Liver (tissue), 9 donors: ENCODE measurements around the gene SPATA4. TPM values are rescaled to one million over a fixed set of nuclear protein-coding genes. Genes with fewer than 3 reads are reported as not detected.

Experiments used
- DNase-seq: peaks from one replicate; pipeline ENCODE4 v3.0.0-alpha.2; 2017; ENCODE audit warnings: low spot score
- H3K27ac ChIP-seq, 2 donors: one replicate each; pipeline ENCODE4 v1.7.0; 2013; ENCODE audit warnings: inconsistent platforms in 2 of 2, low read length in 2 of 2, control low read depth in 1 of 2, low read depth in 1 of 2, mild to moderate bottlenecking in 1 of 2
- H3K27me3 ChIP-seq, 4 donors: one replicate each; pipeline versions ENCODE4 v1.6.1 to v1.7.0; 2013; ENCODE audit warnings: low read length in 3 of 4, inconsistent platforms in 1 of 4, mild to moderate bottlenecking in 1 of 4, moderate library complexity in 1 of 4; ENCODE audit not compliant: control insufficient read depth in 4 of 4, insufficient read depth in 4 of 4
- H3K36me3 ChIP-seq, 4 donors: one replicate each; pipeline versions ENCODE4 v1.6.1 to v1.7.0; 2013; ENCODE audit warnings: low read length in 3 of 4, mild to moderate bottlenecking in 3 of 4, low read depth in 1 of 4, moderate library complexity in 1 of 4; ENCODE audit not compliant: control insufficient read depth in 4 of 4, insufficient read depth in 3 of 4
- H3K4me1 ChIP-seq, 4 donors: one replicate each; pipeline versions ENCODE4 v1.6.1 to v1.7.0; 2013; ENCODE audit warnings: low read length in 3 of 4, mild to moderate bottlenecking in 3 of 4, moderate library complexity in 1 of 4; ENCODE audit not compliant: control insufficient read depth in 4 of 4, insufficient read depth in 4 of 4
- H3K4me3 ChIP-seq, 3 donors: one replicate each; pipeline versions ENCODE4 v1.6.1 to v1.7.0; 2013; ENCODE audit warnings: low read length in 3 of 3, control low read depth in 1 of 3, low read depth in 1 of 3, mild to moderate bottlenecking in 1 of 3
- H3K9ac ChIP-seq, 2 donors: one replicate each; pipeline ENCODE4 v1.7.0; 2013; ENCODE audit warnings: low read length in 2 of 2, mild to moderate bottlenecking in 2 of 2, moderate library complexity in 2 of 2, control low read depth in 1 of 2, low read depth in 1 of 2
- H3K9me3 ChIP-seq, 4 donors: one replicate each; pipeline versions ENCODE4 v1.6.1 to v1.7.0; 2013; ENCODE audit warnings: low read length in 3 of 4; ENCODE audit not compliant: control insufficient read depth in 4 of 4
- EGR1 ChIP-seq, 2 donors: IDR thresholded peaks; 2 replicates each; pipeline ENCODE4 v1.6.1; 2016 to 2018; ENCODE audit warnings: antibody characterized with exemption in 2 of 2, low read depth in 2 of 2
- FOXA1 ChIP-seq: IDR thresholded peaks from 2 replicates; pipeline ENCODE4 v1.6.1; 2016; ENCODE audit warnings: antibody characterized with exemption
- FOXA2 ChIP-seq: IDR thresholded peaks from 2 replicates; pipeline ENCODE4 v1.6.1; 2016; ENCODE audit warnings: antibody characterized with exemption
- HNF4A ChIP-seq, 2 donors: conservative IDR thresholded peaks; 2 replicates each; pipeline ENCODE4 v1.6.1; 2016; ENCODE audit warnings: antibody characterized with exemption in 2 of 2, mild to moderate bottlenecking in 2 of 2
- HNF4G ChIP-seq: IDR thresholded peaks from 2 replicates; pipeline ENCODE4 v1.6.1; 2016; ENCODE audit warnings: antibody characterized with exemption
- JUND ChIP-seq, 2 donors: IDR thresholded peaks; 2 replicates each; pipeline ENCODE4 v1.6.1; 2016; ENCODE audit warnings: antibody characterized with exemption in 2 of 2
- RAD21 ChIP-seq, 2 donors: IDR thresholded peaks; 2 replicates each; pipeline ENCODE4 v1.6.1; 2016; ENCODE audit warnings: antibody characterized with exemption in 2 of 2, mild to moderate bottlenecking in 2 of 2
- RXRA ChIP-seq, 2 donors: IDR thresholded peaks; 2 replicates each; pipeline ENCODE4 v1.6.1; 2017 to 2018; ENCODE audit warnings: antibody characterized with exemption in 2 of 2, mild to moderate bottlenecking in 1 of 2
- SP1 ChIP-seq: IDR thresholded peaks from 2 replicates; pipeline ENCODE4 v1.6.1; 2018; ENCODE audit warnings: antibody characterized with exemption, mild to moderate bottlenecking
- TAF1 ChIP-seq: conservative IDR thresholded peaks from 2 replicates; pipeline ENCODE4 v1.6.1; 2016; ENCODE audit warnings: antibody characterized with exemption, mild to moderate bottlenecking
- YY1 ChIP-seq: IDR thresholded peaks from 2 replicates; pipeline ENCODE4 v1.6.1; 2016; ENCODE audit warnings: antibody characterized with exemption, mild to moderate bottlenecking
- WGBS: extraction: QIAGEN DNeasy Blood & Tissue Kit; methylation state at CpG from one replicate; pipeline ENCODE4 v1.1.7; 2013; 5-methylcytosine and 5-hydroxymethylcytosine counted together
- polyA plus RNA-seq, 2 donors: library from polyadenylated mRNA; stranded (reverse) in 1 of 2; unstranded in 1 of 2; fragments of 200-250 nt in 1 of 2; fragments of >200 nt in 1 of 2; fragmentation: Nextera tagmentation in 1 of 2; extraction: Ambion mirVana in 1 of 2; gene quantifications; one replicate each; pipeline versions ENCODE4 v1.2.1 to v1.2.3, GENCODE V29; 2013 to 2015
- total RNA-seq, 2 donors: library from RNA; depleted of rRNA; stranded (reverse); fragments of >200 nt; gene quantifications; one replicate each; pipeline ENCODE4 v1.2.3, GENCODE V29; 2014
- TF ChIP-seq, protein P1 (sequence below): IDR thresholded peaks from 2 replicates; pipeline ENCODE4 v1.6.1; 2016; ENCODE audit warnings: antibody characterized with exemption
- TF ChIP-seq, protein P2 (sequence below): IDR thresholded peaks from 2 replicates; pipeline ENCODE4 v1.6.1; 2016; ENCODE audit warnings: antibody characterized with exemption, mild to moderate bottlenecking
- TF ChIP-seq, protein P3 (sequence below): IDR thresholded peaks from 2 replicates; pipeline ENCODE4 v1.6.1; 2016; ENCODE audit warnings: antibody characterized with exemption
- TF ChIP-seq, protein P4 (sequence below): IDR thresholded peaks from 2 replicates; pipeline ENCODE4 v1.6.1; 2016; ENCODE audit warnings: antibody characterized with exemption
- donor health status: healthy.
- donor health status: healthy.
- donor health status: healthy.
- donor health status: healthy.
- donor health status: healthy.

Gene SPATA4
- total and polyA plus RNA-seq, 4 donors, result 0.14 TPM; not detected in 3

DNA sequence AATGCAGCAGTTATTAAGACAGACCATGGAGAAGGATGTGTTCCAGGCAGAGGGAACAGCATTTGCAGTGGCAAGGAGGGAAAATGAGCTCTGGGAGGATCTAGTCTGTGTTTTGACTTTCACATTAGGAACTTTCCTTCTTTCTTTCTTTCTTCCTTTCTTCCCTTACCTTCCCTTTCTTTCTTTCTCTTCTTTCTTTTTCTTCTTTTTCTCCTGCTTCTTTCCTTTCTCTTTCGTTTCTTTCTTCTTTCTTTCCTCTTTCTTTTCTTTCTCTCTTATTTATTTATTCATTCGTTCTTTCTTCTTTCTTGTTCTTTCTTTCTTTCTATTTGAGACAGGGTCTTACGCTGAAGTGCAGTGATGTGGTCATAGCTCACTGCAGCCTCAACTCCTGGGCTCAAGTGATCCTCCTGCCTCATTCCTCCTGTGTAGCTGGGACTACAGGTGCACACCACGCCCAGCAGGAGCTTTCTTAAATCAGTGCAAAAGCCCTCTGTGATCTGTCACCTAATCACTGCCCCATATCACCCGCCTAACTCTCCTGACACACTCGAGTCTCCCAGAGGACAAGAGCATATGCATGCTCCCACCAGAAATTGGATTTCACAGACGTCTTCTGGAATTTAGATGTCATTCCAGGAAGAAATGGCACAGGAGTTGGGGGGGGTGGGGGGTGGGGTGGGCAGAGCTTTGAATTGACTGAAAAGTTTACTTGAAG lies 15.4 kb upstream of the SPATA4 start (continued):
- TF ChIP-seq, protein P1, sequence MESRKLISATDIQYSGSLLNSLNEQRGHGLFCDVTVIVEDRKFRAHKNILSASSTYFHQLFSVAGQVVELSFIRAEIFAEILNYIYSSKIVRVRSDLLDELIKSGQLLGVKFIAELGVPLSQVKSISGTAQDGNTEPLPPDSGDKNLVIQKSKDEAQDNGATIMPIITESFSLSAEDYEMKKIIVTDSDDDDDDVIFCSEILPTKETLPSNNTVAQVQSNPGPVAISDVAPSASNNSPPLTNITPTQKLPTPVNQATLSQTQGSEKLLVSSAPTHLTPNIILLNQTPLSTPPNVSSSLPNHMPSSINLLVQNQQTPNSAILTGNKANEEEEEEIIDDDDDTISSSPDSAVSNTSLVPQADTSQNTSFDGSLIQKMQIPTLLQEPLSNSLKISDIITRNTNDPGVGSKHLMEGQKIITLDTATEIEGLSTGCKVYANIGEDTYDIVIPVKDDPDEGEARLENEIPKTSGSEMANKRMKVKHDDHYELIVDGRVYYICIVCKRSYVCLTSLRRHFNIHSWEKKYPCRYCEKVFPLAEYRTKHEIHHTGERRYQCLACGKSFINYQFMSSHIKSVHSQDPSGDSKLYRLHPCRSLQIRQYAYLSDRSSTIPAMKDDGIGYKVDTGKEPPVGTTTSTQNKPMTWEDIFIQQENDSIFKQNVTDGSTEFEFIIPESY, result no peak

DNA sequence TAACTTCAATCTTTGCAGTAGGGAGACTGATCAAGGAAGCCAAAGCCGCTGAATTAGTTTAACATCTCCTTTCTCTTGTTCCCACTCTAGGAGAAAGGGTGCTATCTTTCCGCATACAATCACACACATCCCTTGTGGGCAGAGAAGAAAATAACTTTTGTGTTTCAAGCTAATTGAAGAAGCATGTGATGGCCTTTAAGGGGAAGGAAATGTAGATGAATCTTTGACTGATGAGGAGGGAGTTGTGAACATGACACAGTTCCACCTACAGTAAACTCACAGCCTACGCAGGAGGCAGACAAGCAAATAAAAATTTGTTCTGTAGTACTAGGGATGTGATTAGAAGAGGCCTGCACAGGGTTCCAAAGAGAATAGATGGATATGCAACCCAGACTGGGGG lies 14.7 kb upstream of the SPATA4 start:
- no peaks in the 10 kb centered on the region for H3K4me1 ChIP-seq
- H3K27me3 ChIP-seq, result no peaks in the 10 kb centered on the region
- 77% methylated on average over 3 of the region's 3 CpGs for WGBS
- H3K27ac ChIP-seq, result no peak overlapping the region
- DNase-seq, result no peak
- H3K9me3 ChIP-seq, result peaks cover 0 to 1% (median 0%) of the 10 kb centered on the region in 4 donors
- no peak overlapping the region for H3K9ac ChIP-seq
- no peaks in the 10 kb centered on the region for H3K36me3 ChIP-seq
- no peak overlapping the region for H3K4me3 ChIP-seq
- TF ChIP-seq HNF4G, result no peak
- TF ChIP-seq, protein P2, sequence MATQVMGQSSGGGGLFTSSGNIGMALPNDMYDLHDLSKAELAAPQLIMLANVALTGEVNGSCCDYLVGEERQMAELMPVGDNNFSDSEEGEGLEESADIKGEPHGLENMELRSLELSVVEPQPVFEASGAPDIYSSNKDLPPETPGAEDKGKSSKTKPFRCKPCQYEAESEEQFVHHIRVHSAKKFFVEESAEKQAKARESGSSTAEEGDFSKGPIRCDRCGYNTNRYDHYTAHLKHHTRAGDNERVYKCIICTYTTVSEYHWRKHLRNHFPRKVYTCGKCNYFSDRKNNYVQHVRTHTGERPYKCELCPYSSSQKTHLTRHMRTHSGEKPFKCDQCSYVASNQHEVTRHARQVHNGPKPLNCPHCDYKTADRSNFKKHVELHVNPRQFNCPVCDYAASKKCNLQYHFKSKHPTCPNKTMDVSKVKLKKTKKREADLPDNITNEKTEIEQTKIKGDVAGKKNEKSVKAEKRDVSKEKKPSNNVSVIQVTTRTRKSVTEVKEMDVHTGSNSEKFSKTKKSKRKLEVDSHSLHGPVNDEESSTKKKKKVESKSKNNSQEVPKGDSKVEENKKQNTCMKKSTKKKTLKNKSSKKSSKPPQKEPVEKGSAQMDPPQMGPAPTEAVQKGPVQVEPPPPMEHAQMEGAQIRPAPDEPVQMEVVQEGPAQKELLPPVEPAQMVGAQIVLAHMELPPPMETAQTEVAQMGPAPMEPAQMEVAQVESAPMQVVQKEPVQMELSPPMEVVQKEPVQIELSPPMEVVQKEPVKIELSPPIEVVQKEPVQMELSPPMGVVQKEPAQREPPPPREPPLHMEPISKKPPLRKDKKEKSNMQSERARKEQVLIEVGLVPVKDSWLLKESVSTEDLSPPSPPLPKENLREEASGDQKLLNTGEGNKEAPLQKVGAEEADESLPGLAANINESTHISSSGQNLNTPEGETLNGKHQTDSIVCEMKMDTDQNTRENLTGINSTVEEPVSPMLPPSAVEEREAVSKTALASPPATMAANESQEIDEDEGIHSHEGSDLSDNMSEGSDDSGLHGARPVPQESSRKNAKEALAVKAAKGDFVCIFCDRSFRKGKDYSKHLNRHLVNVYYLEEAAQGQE, result no peak
- TF ChIP-seq, protein P3, sequence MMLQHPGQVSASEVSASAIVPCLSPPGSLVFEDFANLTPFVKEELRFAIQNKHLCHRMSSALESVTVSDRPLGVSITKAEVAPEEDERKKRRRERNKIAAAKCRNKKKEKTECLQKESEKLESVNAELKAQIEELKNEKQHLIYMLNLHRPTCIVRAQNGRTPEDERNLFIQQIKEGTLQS, result no peak
- TF ChIP-seq FOXA1, result no peak
- no peak for TF ChIP-seq JUND (IDR thresholded peaks at IDR 0.05)
- TF ChIP-seq SP1, result no peak
- TF ChIP-seq FOXA2, result no peak
- no peak for TF ChIP-seq HNF4A (conservative IDR thresholded peaks at IDR 0.05)
- TF ChIP-seq, protein P4, sequence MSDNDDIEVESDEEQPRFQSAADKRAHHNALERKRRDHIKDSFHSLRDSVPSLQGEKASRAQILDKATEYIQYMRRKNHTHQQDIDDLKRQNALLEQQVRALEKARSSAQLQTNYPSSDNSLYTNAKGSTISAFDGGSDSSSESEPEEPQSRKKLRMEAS, result no peak
- no peak for TF ChIP-seq YY1
- TF ChIP-seq TAF1, result no peak
- TF ChIP-seq EGR1 (IDR thresholded peaks at IDR 0.05; ENCODE audit: low read depth in 2 of 2), result no peak
- no peak for TF ChIP-seq RXRA (IDR thresholded peaks at IDR 0.05)
- TF ChIP-seq RAD21 (IDR thresholded peaks at IDR 0.05), result no peak

DNA sequence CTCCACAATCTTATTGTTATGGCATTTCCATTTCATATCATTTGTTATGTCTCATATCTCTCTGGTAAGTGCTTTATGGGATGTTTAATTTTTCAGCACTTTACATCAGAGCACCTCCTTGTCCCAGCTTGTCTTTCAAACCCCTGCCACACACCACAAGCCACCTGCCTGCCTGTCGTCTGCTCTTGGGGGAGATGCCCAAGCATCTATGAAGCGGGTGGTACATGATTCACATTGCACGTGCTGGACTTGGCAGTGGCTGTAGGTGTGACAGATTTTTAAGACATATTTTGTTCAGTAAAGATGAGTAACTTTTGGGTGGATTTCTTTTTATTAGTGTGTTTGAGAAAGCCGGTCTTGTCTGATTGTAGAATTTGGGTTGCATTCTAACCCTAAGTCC lies 14.2 kb upstream of the SPATA4 start:
- TF ChIP-seq TAF1 (no peak), YY1 (no peak), RXRA (IDR thresholded peaks at IDR 0.05) (no peak)
- WGBS, result 87% methylated on average over 4 of the region's 4 CpGs
- H3K36me3 ChIP-seq, result no peaks in the 10 kb centered on the region

More for the DNA sequence above, 14.2 kb upstream of the SPATA4 start:
- no peaks in the 10 kb centered on the region for H3K27me3 ChIP-seq
- no peaks in the 10 kb centered on the region for H3K4me1 ChIP-seq
- H3K9me3 ChIP-seq, result peaks cover 0 to 1% (median 0%) of the 10 kb centered on the region in 4 donors
- no peak overlapping the region for H3K9ac ChIP-seq
- DNase-seq, result no peak
- no peak overlapping the region for H3K27ac ChIP-seq
- H3K4me3 ChIP-seq, result no peak overlapping the region
